Measurements from ENCODE around the gene HMGCR.

- TF ChIP-seq CTCF (IDR thresholded peaks at IDR 0.05) (no peak), EZH2 (IDR thresholded peaks at IDR 0.05; ENCODE audit: borderline replicate concordance, insufficient read depth, low read depth, low read length, poor library complexity, severe bottlenecking) (no peak)
Measured at GRCh38 chr5:75384218-75384617, 47.2 kb downstream of the HMGCR start.

All from B cell (primary cell).